Measurements from ENCODE around the gene CRY1. TPM values are rescaled to one million over a fixed set of nuclear protein-coding genes. Genes with fewer than 3 reads are reported as not detected.

CRY1 gene
- total RNA-seq, 1 donor from 2014 or later = 10.1 TPM

GRCh38 chr12:107035733-107036132 lies 57.6 kb downstream of the CRY1 start:
- H3K9me3 Mint-ChIP-seq (ENCODE audit: unreplicated experiment) = peaks cover 1% of the 10 kb centered on the region
- TF ChIP-seq CTCF (IDR thresholded peaks at IDR 0.05; ENCODE audit: partially characterized antibody, unreplicated experiment) = no peak
- no peak overlapping the region for H3K27ac Mint-ChIP-seq (ENCODE audit: unreplicated experiment)
- H3K27me3 Mint-ChIP-seq (ENCODE audit: unreplicated experiment) = no peaks in the 10 kb centered on the region
- peaks cover 7% of the 10 kb centered on the region for H3K36me3 Mint-ChIP-seq (ENCODE audit: unreplicated experiment)
- no peak overlapping the region for H3K4me3 Mint-ChIP-seq (ENCODE audit: unreplicated experiment)
- no peaks in the 10 kb centered on the region for H3K4me1 Mint-ChIP-seq (ENCODE audit: low read depth, unreplicated experiment)
- no peak for DNase-seq

GRCh38 chr12:107033758-107034739 lies 59.3 kb downstream of the CRY1 start:
- Mint-ChIP-seq H3K9me3 (ENCODE audit: unreplicated experiment) (peaks cover 1% of the 10 kb centered on the region), H3K4me3 (ENCODE audit: unreplicated experiment) (no peak overlapping the region), H3K27me3 (ENCODE audit: unreplicated experiment) (peaks cover 1% of the 10 kb centered on the region), H3K27ac (ENCODE audit: unreplicated experiment) (no peak overlapping the region), H3K4me1 (ENCODE audit: low read depth, unreplicated experiment) (no peaks in the 10 kb centered on the region), H3K36me3 (ENCODE audit: unreplicated experiment) (peaks cover 7% of the 10 kb centered on the region)
- TF ChIP-seq CTCF (IDR thresholded peaks at IDR 0.05; ENCODE audit: partially characterized antibody, unreplicated experiment) = no peak
- no peak for DNase-seq

GRCh38 chr12:107032266-107032665 lies 61.1 kb downstream of the CRY1 start:
- Mint-ChIP-seq H3K27me3 (ENCODE audit: unreplicated experiment) (peaks cover 1% of the 10 kb centered on the region), H3K36me3 (ENCODE audit: unreplicated experiment) (peaks cover 7% of the 10 kb centered on the region), H3K27ac (ENCODE audit: unreplicated experiment) (no peak overlapping the region), H3K9me3 (ENCODE audit: unreplicated experiment) (peaks cover 1% of the 10 kb centered on the region), H3K4me1 (ENCODE audit: low read depth, unreplicated experiment) (peaks cover 4% of the 10 kb centered on the region), H3K4me3 (ENCODE audit: unreplicated experiment) (no peak overlapping the region)
- DNase-seq = no peak
- TF ChIP-seq CTCF (IDR thresholded peaks at IDR 0.05; ENCODE audit: partially characterized antibody, unreplicated experiment) = no peak

- no peak overlapping the region for H3K4me3 Mint-ChIP-seq (ENCODE audit: unreplicated experiment)
- DNase-seq = no peak
- H3K27ac Mint-ChIP-seq (ENCODE audit: unreplicated experiment) = no peak overlapping the region
- H3K27me3 Mint-ChIP-seq (ENCODE audit: unreplicated experiment) = peaks cover 1% of the 10 kb centered on the region
- peaks cover 1% of the 10 kb centered on the region for H3K9me3 Mint-ChIP-seq (ENCODE audit: unreplicated experiment)
- peaks cover 5% of the 10 kb centered on the region for H3K4me1 Mint-ChIP-seq (ENCODE audit: low read depth, unreplicated experiment)
- no peak for TF ChIP-seq CTCF (IDR thresholded peaks at IDR 0.05; ENCODE audit: partially characterized antibody, unreplicated experiment)
- no peaks in the 10 kb centered on the region for H3K36me3 Mint-ChIP-seq (ENCODE audit: unreplicated experiment)
Measured at GRCh38 chr12:107031061-107031460, 62.3 kb downstream of the CRY1 start.

GRCh38 chr12:107029081-107029480 lies 64.3 kb downstream of the CRY1 start:
- no peak for TF ChIP-seq CTCF (IDR thresholded peaks at IDR 0.05; ENCODE audit: partially characterized antibody, unreplicated experiment)
- no peak overlapping the region for H3K4me3 Mint-ChIP-seq (ENCODE audit: unreplicated experiment)
- H3K9me3 Mint-ChIP-seq (ENCODE audit: unreplicated experiment) = no peaks in the 10 kb centered on the region
- H3K27me3 Mint-ChIP-seq (ENCODE audit: unreplicated experiment) = peaks cover 1% of the 10 kb centered on the region
- H3K27ac Mint-ChIP-seq (ENCODE audit: unreplicated experiment) = no peak overlapping the region
- no peak for DNase-seq
- H3K36me3 Mint-ChIP-seq (ENCODE audit: unreplicated experiment) = no peaks in the 10 kb centered on the region
- H3K4me1 Mint-ChIP-seq (ENCODE audit: low read depth, unreplicated experiment) = peaks cover 5% of the 10 kb centered on the region
